Upper lobe of right lung (tissue), 1 donor: ENCODE results near the gene TTPAL. TPM values are rescaled to one million over a fixed set of nuclear protein-coding genes. Genes with fewer than 3 reads are reported as not detected.

Experiments
- ATAC-seq: fragments of 200-7000 bp; cut with Tn5 transposase; one replicate; pipeline ENCODE4 v1.9.1; 2020; ENCODE audit warnings: mild to moderate bottlenecking, moderate library complexity
- DNase-seq: peaks from one replicate; pipeline ENCODE4 v3.0.0-alpha.2; 2020
- H3K27ac ChIP-seq: fragments of 200-600 bp; one replicate; pipeline ENCODE4 v1.8.0; 2022
- H3K27me3 ChIP-seq: fragments of 200-600 bp; one replicate; pipeline ENCODE4 v1.8.0; 2022; ENCODE audit warnings: mild to moderate bottlenecking
- H3K36me3 ChIP-seq: fragments of 200-600 bp; one replicate; pipeline ENCODE4 v1.8.0; 2022
- H3K4me1 ChIP-seq: fragments of 200-600 bp; one replicate; pipeline ENCODE4 v1.8.0; 2022
- H3K4me3 ChIP-seq: fragments of 200-600 bp; one replicate; pipeline ENCODE4 v1.8.0; 2022; ENCODE audit warnings: mild to moderate bottlenecking
- H3K9me3 ChIP-seq: fragments of 200-600 bp; one replicate; pipeline ENCODE4 v1.8.0; 2022
- CTCF ChIP-seq: fragments of 200-600 bp; IDR thresholded peaks from one replicate; pipeline ENCODE4 v1.8.0; 2022; ENCODE audit warnings: antibody characterized with exemption
- intact Hi-C: fragments of 100-400 bp; cut with DNase I; formaldehyde crosslinking; loops from one replicate; pipeline ENCODE4 v1.11.0; 2022
- total RNA-seq: library from RNA; stranded (reverse); fragmentation: NEBNext Ultra II Directional; extraction: Animal tissue kit (Norgen Biotek cat#: 25700); gene quantifications from one replicate; pipeline ENCODE4 v1.2.1, GENCODE V29; 2021
- donor health status: DM: no; HTN: yes; CAD: no; lungs with severe emphysema.

TTPAL gene
- total RNA-seq, 1 donor from 2014 or later = 8.0 TPM

- Histone ChIP-seq H3K4me1 (no peaks in the 10 kb centered on the region), H3K27ac (no peak overlapping the region), H3K4me3 (no peak overlapping the region), H3K9me3 (no peaks in the 10 kb centered on the region), H3K27me3 (no peaks in the 10 kb centered on the region), H3K36me3 (peaks cover 100% of the 10 kb centered on the region)
- ATAC-seq (no peak), DNase-seq (no peak)
- TF ChIP-seq CTCF = no peak
- intact Hi-C loops = no loop called here
Observed at GRCh38 chr20:44504402-44505307, 29.0 kb downstream of the TTPAL start.

DNA sequence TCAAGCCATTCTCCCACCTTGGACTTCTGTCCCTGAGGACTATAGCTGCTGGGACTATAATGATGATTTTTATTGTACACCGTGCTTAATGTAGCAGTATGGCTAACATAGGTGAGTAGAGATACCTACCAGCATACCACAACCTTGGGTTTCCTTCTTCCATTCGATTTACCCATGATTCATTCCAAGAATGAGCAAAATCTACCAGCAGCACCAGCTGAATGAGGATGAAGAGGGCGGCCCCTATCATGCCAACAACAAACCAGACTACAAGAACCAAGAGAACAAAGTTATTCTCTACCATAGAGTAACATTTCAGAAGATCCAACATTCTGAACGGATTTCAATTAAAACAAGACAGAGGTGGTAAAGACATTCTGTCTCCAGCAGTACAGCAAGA, 34.1 kb downstream of the TTPAL start:
- no peak overlapping the region for H3K4me3 ChIP-seq
- ATAC-seq (no peak), DNase-seq (no peak)
- H3K27me3 ChIP-seq = no peaks in the 10 kb centered on the region
- TF ChIP-seq CTCF = no peak
- no peak overlapping the region for H3K27ac ChIP-seq
- intact Hi-C loops = no loop called here
- peaks cover 92% of the 10 kb centered on the region for H3K36me3 ChIP-seq
- H3K4me1 ChIP-seq = no peaks in the 10 kb centered on the region
- no peaks in the 10 kb centered on the region for H3K9me3 ChIP-seq

DNA sequence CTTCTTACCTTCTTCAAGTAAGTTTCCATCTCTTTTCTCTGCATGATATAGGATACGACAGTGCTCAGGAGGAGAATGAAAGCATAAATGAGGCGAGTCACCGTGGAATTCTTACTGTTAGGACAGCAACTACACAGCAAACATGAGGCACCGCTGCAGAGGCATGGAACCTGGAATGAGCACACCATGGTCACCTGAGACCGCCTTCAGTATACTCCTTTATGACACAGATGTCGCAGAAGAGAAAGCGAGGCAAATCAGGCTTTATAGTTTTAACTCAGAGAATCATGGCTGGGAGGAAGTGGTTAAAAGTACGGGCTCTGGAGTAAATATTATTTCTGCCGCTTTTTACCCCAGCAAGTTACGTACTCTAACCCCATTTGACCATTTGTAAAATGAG, 38.2 kb downstream of the TTPAL start:
- ATAC-seq (no peak), DNase-seq (no peak)
- H3K36me3 ChIP-seq = peaks cover 58% of the 10 kb centered on the region
- no peaks in the 10 kb centered on the region for H3K27me3 ChIP-seq
- intact Hi-C loops = no loop called here
- H3K4me3 ChIP-seq = no peak overlapping the region
- H3K4me1 ChIP-seq = peaks cover 36% of the 10 kb centered on the region
- H3K27ac ChIP-seq = no peak overlapping the region
- H3K9me3 ChIP-seq = no peaks in the 10 kb centered on the region
- no peak for TF ChIP-seq CTCF

- no peak for TF ChIP-seq CTCF
- DNase-seq (no peak), ATAC-seq (no peak)
- Histone ChIP-seq H3K27ac (no peak overlapping the region), H3K27me3 (no peaks in the 10 kb centered on the region), H3K36me3 (peaks cover 36% of the 10 kb centered on the region), H3K9me3 (no peaks in the 10 kb centered on the region), H3K4me1 (peaks cover 58% of the 10 kb centered on the region), H3K4me3 (no peak overlapping the region)
- intact Hi-C loops = no loop called here
Observed at GRCh38 chr20:44516491-44516890, 40.8 kb downstream of the TTPAL start.

- no peak overlapping the region for H3K27ac ChIP-seq
- no peaks in the 10 kb centered on the region for H3K9me3 ChIP-seq
- no peaks in the 10 kb centered on the region for H3K27me3 ChIP-seq
- TF ChIP-seq CTCF = no peak
- peaks cover 58% of the 10 kb centered on the region for H3K4me1 ChIP-seq
- intact Hi-C loops = no loop called here
- H3K36me3 ChIP-seq = peaks cover 27% of the 10 kb centered on the region
- no peak for ATAC-seq
- no peak overlapping the region for H3K4me3 ChIP-seq
- DNase-seq = no peak
Observed at GRCh38 chr20:44517454-44517853, 41.8 kb downstream of the TTPAL start.
